Activated CD4-positive, alpha-beta T cell treated with anti-CD3 and anti-CD28 coated beads for 36 hours (primary cell): Measurements from ENCODE around the gene INPP5J. TPM values are rescaled to one million over a fixed set of nuclear protein-coding genes. Genes with fewer than 3 reads are reported as not detected.

Experiments
- ATAC-seq: fragments of 200-7000 bp; cut with Tn5 transposase; one replicate; pipeline ENCODE4 v1.10.0; 2021; ENCODE audit warnings: mild to moderate bottlenecking, moderate library complexity
- CTCF ChIA-PET: fragments of 350-600 bp; sonication (Branson Sonifier 250); formaldehyde crosslinking; loops from one replicate; lab custom pipeline; 2021; ENCODE audit warnings: antibody characterized with exemption; lab: Charles Lee
- POLR2A ChIA-PET: fragments of 350-600 bp; sonication (Branson Sonifier 250); formaldehyde crosslinking; loops from one replicate; lab custom pipeline; 2021; ENCODE audit warnings: antibody characterized with exemption, inconsistent platforms; lab: Charles Lee
- DNase-seq: peaks from one replicate; pipeline ENCODE4 v3.0.0-alpha.2; 2020
- H3K27ac Mint-ChIP-seq: one replicate; pipeline ENCODE4 v1.8.0; 2021; ENCODE audit warnings: mixed read lengths
- H3K27me3 Mint-ChIP-seq: one replicate; pipeline ENCODE4 v1.8.0; 2021; ENCODE audit warnings: mixed read lengths
- H3K36me3 Mint-ChIP-seq: one replicate; pipeline ENCODE4 v1.8.0; 2021; ENCODE audit warnings: low read depth, mixed read lengths
- H3K4me1 Mint-ChIP-seq: one replicate; pipeline ENCODE4 v1.8.0; 2021; ENCODE audit warnings: mixed read lengths
- H3K4me3 Mint-ChIP-seq: one replicate; pipeline ENCODE4 v1.8.0; 2021; ENCODE audit warnings: mild to moderate bottlenecking, moderate library complexity, mixed read lengths
- H3K9me3 Mint-ChIP-seq: one replicate; pipeline ENCODE4 v1.8.0; 2021; ENCODE audit warnings: low read depth, mixed read lengths
- intact Hi-C, 2 experiments: fragments of 100-400 bp; cut with DNase I in 1 of 2; cut with micrococcal nuclease in 1 of 2; formaldehyde crosslinking; loops; one replicate each; pipeline versions ENCODE4 v1.14.2 to v1.15.1; 2022 to 2024; cut with DNase I, micrococcal nuclease
- total RNA-seq, 2 experiments: library from RNA; stranded (reverse); gene quantifications; one replicate each; pipeline ENCODE4 v1.2.3, GENCODE V29; 2021

INPP5J gene
- total RNA-seq, 2 experiments from 2014 or later = 0.11 to 0.23 TPM

DNA sequence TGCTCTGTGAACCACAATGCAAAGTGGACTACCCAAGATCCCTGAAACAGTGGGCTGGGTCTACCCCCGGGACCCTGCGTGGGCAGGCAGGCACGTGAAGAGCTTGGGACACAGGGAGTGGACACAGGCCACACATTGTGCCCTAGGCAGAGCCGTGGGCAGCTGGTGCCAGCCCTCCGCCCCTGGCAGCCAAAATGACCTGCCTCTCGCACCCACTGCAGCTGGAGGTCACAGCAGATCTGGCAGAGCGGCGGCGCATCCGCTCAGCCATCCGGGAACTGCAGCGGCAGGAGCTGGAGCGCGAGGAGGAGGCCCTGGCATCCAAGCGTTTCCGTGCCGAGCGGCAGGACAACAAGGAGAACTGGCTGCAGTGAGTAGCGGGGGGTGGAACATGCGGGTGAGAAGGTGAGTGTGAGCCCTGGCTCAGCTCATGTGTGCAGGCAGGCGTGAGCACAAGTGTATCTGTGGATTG is 35.0 kb upstream of the INPP5J start:
- ATAC-seq (no peak), DNase-seq (no peak)
- H3K36me3 Mint-ChIP-seq = peaks cover 3% of the 10 kb centered on the region
- CTCF ChIA-PET = interaction anchor here (0.9 to 1.0 kb wide), 2 partner anchors 61 to 185 kb away, joined by 3 read pairs; no protein-coding TSS in a partner anchor
- no peak overlapping the region for H3K4me3 Mint-ChIP-seq
- peaks cover 11% of the 10 kb centered on the region for H3K4me1 Mint-ChIP-seq
- intact Hi-C loops = loop anchor here (2.0 to 10.0 kb wide), 3 partner anchors 143 to 1203 kb away; partner anchors contain the start of gene MTMR3 (in 1 of the 2)
- H3K27me3 Mint-ChIP-seq = no peaks in the 10 kb centered on the region
- POLR2A ChIA-PET = interaction anchor here (0.6 kb wide), 1 partner anchor 19 kb away, joined by 3 read pairs; no protein-coding TSS in a partner anchor
- no peak overlapping the region for H3K27ac Mint-ChIP-seq
- no peaks in the 10 kb centered on the region for H3K9me3 Mint-ChIP-seq

DNA sequence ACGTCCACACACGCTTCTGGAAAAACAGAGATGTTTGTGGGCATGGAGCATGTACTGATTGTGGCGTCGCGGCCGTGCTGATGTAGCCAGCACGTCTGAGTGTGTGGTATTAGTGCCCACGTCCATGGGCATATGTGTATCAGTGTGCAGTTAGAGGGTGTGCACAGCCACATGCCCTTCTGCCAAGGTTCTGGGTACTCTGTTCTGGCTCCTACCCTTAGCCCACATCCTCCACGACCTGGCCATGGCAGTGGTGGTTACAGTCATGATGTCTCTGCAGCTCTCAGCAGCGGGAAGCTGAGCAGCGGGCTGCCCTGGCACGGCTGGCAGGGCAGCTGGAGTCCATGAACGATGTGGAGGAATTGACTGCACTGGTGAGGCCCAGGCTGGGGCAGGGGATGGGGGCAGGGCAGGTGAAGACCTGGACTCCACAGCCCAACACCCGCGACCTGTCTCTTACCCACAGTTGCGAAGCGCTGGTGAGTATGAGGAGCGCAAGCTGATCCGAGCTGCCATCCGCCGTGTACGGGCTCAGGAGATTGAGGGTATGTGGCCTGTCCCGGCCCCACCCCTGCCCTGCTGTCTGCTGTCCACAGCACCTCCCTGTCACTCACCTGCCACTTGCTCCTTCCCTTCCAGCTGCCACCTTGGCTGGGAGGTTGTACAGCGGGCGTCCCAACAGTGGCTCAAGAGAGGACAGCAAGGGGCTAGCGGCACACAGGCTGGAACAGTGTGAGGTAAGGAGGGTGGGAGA is 34.4 kb upstream of the INPP5J start:
- ATAC-seq (no peak), DNase-seq (no peak)
- no peaks in the 10 kb centered on the region for H3K27me3 Mint-ChIP-seq
- ChIA-PET CTCF (interaction anchor here (0.9 to 1.0 kb wide), 3 partner anchors 60 to 184 kb away, joined by 3 read pairs; no protein-coding TSS in a partner anchor), POLR2A (no interaction called here)
- H3K27ac Mint-ChIP-seq = no peak overlapping the region
- H3K9me3 Mint-ChIP-seq = no peaks in the 10 kb centered on the region
- H3K4me1 Mint-ChIP-seq = peaks cover 5% of the 10 kb centered on the region
- H3K4me3 Mint-ChIP-seq = no peak overlapping the region
- H3K36me3 Mint-ChIP-seq = peaks cover 2% of the 10 kb centered on the region
- intact Hi-C loops = loop anchor here (2.0 to 10.0 kb wide), 3 partner anchors 142 to 1204 kb away; partner anchors contain the start of gene MTMR3 (in 1 of the 2)

DNA sequence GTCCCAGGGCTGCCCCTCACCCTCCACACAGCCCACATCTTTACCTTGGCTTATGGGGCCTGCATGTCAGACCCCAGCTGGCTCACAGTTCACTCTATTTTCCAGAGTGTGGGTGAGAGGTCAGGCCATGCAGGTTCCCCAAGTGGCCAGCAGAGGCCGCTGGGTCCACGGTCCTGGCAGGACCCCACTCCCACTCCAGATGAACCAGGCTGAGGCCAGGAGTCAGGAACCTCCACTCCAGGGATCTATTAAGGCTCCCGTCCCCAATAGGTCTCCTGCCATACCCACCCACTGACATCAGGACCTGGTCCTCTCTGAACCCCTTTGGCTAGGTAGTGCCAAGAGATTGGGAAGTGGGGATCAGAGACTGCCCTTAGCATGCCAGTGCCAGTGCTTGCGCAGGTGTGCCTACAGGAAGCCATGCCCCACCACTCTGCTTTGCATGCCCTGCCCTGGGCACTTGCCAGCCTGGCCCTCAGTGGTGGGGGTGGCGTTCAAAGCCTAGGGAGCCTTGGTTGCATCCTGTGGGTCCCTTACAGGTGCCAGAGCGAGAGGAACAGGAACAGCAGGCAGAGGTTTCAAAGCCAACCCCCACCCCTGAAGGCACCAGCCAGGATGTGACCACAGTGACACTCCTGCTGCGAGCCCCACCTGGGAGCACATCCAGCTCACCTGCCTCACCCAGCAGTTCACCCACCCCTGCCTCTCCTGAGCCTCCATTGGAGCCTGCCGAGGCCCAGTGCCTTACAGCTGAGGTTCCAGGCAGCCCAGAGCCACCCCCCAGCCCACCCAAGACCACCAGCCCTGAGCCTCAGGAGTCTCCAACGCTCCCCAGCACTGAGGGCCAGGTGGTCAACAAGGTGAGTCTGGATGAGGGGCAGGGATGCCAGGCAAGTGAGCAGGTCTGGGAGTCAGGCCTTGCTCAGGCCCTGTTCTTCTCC is 33.3 kb upstream of the INPP5J start:
- no peak for ATAC-seq
- H3K27ac Mint-ChIP-seq = no peak overlapping the region
- H3K9me3 Mint-ChIP-seq = no peaks in the 10 kb centered on the region
- peak; percentile 60 for DNase-seq
- H3K4me1 Mint-ChIP-seq = peaks cover 1% of the 10 kb centered on the region
- H3K27me3 Mint-ChIP-seq = no peaks in the 10 kb centered on the region
- intact Hi-C loops = loop anchor here (1.0 to 10.0 kb wide), 6 partner anchors 60 to 1205 kb away; partner anchors contain the start of gene MTMR3 (in 1 of the 2)
- ChIA-PET POLR2A (no interaction called here), CTCF (interaction anchor here (1.0 kb wide), 1 partner anchor 144 kb away, joined by 3 read pairs; no protein-coding TSS in a partner anchor)
- H3K4me3 Mint-ChIP-seq = no peak overlapping the region
- H3K36me3 Mint-ChIP-seq = peaks cover 2% of the 10 kb centered on the region

DNA sequence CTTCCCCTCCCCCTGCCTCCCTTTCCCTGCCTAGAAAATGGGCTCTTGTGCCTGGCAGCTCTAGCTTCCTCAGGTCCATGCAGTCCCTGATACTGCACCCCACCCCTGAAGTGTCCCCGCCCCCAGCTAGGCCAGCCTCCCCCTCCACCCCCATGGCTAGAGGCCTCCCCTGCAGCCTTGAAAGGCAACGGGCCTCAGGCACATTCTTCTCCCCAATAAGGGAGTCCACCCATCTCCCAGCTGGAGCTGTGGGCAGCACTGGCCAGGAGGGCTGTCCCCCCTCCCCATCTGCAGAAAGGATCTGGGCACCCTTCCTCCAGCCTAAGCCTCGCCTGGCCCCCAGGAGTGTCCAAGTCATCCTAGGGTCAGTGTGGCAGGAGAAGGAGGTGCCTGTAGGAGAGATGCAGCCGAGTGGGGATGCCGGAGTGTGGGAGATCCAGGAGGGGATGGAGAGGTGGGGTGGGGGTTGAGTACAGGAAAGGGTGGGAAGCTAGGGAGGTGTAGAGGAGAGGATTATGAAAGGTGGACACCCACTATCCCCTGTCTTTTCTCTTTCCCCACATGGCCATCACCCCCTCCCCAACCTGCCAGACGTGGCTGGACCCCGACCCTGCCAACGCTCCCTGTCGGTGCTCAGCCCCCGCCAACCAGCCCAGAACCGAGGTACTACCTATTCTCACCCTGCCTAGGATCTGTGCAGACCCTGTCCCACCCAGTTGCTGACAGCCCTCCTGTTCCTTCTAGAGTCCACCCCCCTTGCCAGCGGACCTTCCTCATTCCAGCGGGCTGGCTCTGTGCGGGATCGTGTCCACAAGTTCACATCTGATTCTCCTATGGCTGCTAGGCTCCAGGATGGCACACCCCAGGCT is 32.3 kb upstream of the INPP5J start:
- ChIA-PET POLR2A (no interaction called here), CTCF (no interaction called here)
- intact Hi-C loops = no loop called here
- H3K4me1 Mint-ChIP-seq = no peaks in the 10 kb centered on the region
- DNase-seq = no peak
- no peak overlapping the region for H3K27ac Mint-ChIP-seq
- H3K9me3 Mint-ChIP-seq = no peaks in the 10 kb centered on the region
- no peak overlapping the region for H3K4me3 Mint-ChIP-seq
- H3K36me3 Mint-ChIP-seq = peaks cover 2% of the 10 kb centered on the region
- ATAC-seq = no peak
- no peaks in the 10 kb centered on the region for H3K27me3 Mint-ChIP-seq

DNA sequence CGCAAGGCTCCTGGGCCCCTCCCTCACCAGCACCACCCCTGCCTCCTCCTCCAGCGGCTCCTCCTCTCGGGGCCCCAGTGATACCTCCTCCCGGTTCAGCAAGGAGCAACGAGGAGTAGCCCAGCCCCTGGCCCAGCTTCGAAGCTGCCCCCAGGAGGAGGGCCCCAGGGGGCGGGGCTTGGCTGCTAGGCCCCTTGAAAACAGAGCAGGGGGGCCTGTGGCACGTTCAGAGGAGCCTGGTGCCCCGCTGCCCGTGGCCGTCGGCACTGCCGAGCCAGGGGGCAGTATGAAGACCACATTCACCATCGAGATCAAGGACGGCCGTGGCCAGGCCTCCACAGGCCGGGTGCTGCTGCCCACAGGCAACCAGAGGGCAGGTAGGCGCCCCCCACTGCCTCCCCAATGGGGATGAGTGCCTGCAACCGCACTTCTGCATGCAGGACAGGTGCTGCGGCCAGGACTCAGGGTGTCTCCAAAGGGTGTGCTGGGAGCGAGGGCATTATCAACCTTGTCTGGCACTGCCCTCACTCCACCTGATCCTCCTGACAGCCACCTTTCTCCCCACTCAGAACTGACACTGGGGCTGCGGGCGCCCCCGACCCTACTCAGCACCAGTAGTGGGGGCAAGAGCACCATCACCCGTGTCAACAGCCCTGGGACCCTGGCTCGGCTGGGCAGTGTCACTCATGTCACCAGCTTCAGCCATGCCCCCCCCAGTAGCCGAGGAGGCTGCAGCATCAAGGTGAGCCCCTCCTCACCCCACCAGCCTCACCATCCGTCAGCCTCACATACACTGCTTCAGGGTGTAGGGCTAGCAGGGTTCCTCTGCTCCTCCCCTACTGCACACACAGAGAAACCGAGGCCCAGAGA is 31.4 kb upstream of the INPP5J start:
- no peak for DNase-seq
- POLR2A ChIA-PET = no interaction called here
- Mint-ChIP-seq H3K36me3 (peaks cover 2% of the 10 kb centered on the region), H3K27ac (no peak overlapping the region), H3K9me3 (no peaks in the 10 kb centered on the region), H3K4me3 (no peak overlapping the region), H3K4me1 (no peaks in the 10 kb centered on the region), H3K27me3 (no peaks in the 10 kb centered on the region)
- CTCF ChIA-PET = no interaction called here
- intact Hi-C loops = no loop called here
- no peak for ATAC-seq

DNA sequence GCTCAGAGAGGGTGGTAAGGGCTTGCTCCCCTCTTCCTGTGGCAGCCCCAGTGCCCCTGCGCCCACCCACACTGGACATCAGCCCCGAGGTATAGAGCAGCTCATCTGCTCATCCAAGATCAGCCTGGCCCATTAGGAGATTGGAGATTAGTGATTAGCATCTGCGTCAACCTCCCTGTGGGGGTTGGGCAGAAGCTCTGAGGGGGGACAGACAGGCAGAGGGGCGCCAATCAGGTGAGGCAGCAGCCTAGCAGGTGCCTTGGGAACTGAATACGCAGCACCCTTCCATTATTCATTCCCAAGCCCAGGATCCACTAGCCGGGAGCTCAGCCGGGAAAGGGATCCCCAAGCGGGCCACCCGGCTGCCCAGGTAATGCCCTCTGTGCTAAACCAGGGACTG is 30.6 kb upstream of the INPP5J start:
- ChIA-PET CTCF (no interaction called here), POLR2A (no interaction called here)
- Mint-ChIP-seq H3K9me3 (no peaks in the 10 kb centered on the region), H3K4me1 (no peaks in the 10 kb centered on the region), H3K27me3 (no peaks in the 10 kb centered on the region), H3K4me3 (no peak overlapping the region), H3K27ac (no peak overlapping the region), H3K36me3 (peaks cover 2% of the 10 kb centered on the region)
- ATAC-seq = no peak
- intact Hi-C loops = no loop called here
- no peak for DNase-seq

DNA sequence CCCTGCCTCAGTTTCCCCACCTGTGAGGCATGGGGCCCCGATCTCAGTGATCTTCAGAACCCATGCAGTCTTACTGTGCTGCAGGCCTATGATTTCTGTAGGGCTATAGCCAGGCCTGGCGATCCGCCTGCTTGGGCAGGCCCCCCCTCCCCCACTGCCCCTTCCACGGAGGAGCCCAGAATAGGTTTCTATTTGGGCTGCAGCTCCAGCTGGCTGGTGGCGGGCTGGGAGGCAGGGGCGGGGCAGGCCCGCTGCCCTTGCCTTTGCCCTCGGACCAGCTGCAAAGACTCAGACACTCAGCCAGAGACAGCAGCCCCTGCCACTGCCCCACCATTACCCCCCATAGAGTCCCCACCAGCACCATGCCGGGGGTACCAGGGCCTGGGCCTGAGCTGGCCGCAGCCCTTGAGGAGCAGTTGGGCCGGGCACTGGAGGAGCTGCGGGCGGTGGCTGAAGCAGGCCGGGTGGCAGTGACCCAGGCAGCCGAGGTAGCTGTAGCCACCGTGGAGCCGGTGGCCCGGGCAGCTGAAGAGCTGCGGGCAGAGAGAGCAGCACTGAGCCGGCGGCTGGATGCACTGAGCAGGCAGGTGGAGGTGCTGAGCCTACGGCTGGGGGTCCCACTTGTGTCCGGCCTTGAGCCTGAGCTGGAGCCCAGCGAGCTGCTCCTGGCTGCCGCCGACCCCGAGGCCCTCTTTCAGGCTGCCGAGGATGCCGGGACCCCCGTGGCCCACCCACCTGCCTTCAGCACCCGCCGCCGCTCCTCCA is 29.5 kb upstream of the INPP5J start:
- Mint-ChIP-seq H3K4me3 (no peak overlapping the region), H3K9me3 (no peaks in the 10 kb centered on the region), H3K27ac (no peak overlapping the region), H3K36me3 (peaks cover 2% of the 10 kb centered on the region), H3K4me1 (no peaks in the 10 kb centered on the region), H3K27me3 (no peaks in the 10 kb centered on the region)
- DNase-seq (no peak), ATAC-seq (no peak)
- intact Hi-C loops = no loop called here
- ChIA-PET CTCF (interaction anchor here (0.7 to 1.3 kb wide), 4 partner anchors 14 to 172 kb away, joined by 3 to 4 read pairs (median 3); partner anchors contain the start of gene SELENOM), POLR2A (no interaction called here)

DNA sequence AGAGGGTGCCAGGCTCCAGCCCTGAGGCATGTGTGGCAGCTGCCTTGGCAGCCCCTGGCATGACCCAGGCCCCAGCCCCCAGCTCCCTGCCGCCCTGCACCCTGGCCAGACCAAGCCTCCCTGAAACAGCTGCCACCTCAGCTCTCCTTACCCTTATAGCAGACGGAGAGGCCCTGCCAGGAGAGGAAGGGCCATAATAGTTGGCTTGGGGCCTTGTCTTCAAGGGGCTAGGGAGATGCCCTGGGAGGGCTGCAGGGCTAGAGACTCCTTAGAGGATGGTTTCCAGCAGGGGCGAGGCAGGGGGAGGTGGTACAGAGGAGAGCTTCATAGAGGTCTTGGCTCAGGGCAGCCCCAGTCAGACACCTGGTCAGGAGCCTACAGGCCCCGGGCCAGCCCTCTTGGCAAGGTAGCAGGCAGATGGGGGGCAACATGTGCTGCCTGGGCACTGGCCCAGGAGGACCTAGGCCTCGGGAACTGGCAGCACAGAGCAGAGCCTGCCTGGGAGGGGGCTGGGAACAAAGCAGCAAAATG is 28.7 kb upstream of the INPP5J start:
- ATAC-seq (no peak), DNase-seq (no peak)
- H3K36me3 Mint-ChIP-seq = peaks cover under 1% of the 10 kb centered on the region
- ChIA-PET POLR2A (no interaction called here), CTCF (interaction anchor here (0.6 to 1.3 kb wide), 3 partner anchors 14 to 208 kb away, joined by 3 to 4 read pairs (median 3); partner anchors contain the start of gene SELENOM)
- no peaks in the 10 kb centered on the region for H3K4me1 Mint-ChIP-seq
- intact Hi-C loops = no loop called here
- H3K4me3 Mint-ChIP-seq = no peak overlapping the region
- H3K9me3 Mint-ChIP-seq = no peaks in the 10 kb centered on the region
- H3K27me3 Mint-ChIP-seq = no peaks in the 10 kb centered on the region
- H3K27ac Mint-ChIP-seq = no peak overlapping the region

DNA sequence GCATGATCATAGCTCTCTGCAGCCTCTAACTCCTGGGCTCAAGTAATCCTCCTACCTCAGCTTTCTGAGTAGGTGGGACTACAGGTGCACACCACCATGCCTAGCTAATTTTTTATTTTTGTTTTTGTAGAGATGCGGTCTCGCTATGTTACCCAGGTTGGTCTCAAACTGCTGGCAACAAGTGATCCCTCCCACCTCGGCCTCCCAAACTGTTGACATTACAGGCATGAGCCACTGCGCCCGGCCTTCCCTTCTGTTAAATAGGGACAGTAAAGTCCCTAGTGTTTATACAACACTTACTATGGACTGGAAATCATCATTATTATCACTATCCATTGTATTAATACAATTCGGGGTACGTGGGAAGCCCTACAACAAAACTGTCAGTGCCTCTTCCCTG is 28.0 kb upstream of the INPP5J start:
- Mint-ChIP-seq H3K9me3 (no peaks in the 10 kb centered on the region), H3K27ac (no peak overlapping the region), H3K4me1 (no peaks in the 10 kb centered on the region), H3K36me3 (no peaks in the 10 kb centered on the region), H3K4me3 (no peak overlapping the region), H3K27me3 (no peaks in the 10 kb centered on the region)
- no peak for DNase-seq
- ChIA-PET POLR2A (no interaction called here), CTCF (interaction anchor here (1.3 kb wide), 1 partner anchor 13 kb away, joined by 4 read pairs; the partner anchor contains the start of gene SELENOM)
- intact Hi-C loops = no loop called here
- no peak for ATAC-seq
